GM19193 (cell line): ENCODE data around the gene CBLIF.

Experiments
- POLR2A ChIP-seq: IDR thresholded peaks from 4 replicates; pipeline ENCODE4 v1.6.1; 2011; ENCODE audit not compliant: insufficient read depth, insufficient read length; ENCODE audit errors: extremely low read depth

The CBLIF gene

DNA sequence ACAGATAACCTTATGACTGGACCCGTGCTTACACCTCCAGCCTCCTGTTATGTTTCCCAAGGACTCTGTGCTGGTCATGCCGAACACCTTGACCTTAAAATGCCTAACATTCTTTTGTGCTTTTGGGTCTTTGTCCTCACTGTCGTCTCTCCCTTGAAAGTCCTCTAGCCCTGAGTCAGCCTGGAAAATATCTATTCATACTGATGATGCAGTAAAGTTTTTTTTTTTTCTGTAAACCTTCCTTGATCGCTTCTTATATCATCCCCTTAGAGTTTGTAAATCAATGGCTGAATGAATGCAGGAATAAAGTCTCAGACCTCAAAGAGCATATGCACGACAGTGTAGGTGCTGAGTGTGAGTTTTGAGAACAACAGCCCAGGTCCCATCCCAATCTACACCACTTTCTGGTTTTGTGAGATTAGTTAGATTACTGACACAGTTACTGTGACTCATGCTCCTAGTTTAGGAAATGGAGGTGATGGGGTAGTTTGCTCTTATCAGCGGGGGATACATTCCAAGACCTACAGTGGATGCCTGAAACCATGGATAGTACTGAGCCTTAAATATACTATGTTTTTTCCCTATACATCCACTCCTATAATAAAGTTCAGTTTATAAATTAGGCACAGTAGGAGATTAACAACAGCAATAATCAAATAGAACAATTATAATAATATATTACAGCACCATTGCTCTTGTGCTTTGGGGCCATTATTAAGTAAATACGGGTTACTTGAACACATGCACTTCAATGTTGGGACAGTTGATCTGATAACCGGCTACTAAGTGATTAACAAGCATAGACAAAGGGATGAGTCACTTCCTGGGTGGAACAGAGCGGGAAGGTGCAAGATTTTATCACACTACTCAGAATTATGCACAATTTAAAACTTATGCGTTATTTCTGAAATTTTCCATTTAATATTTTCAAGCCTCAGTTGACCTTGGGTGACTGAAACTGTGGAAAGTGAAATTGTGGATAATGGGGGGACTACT is 12.4 kb upstream of the CBLIF start:
- no peak for TF ChIP-seq POLR2A

- TF ChIP-seq POLR2A: no peak
Observed at GRCh38 chr11:59854871-59855270, 9.6 kb upstream of the CBLIF start.

DNA sequence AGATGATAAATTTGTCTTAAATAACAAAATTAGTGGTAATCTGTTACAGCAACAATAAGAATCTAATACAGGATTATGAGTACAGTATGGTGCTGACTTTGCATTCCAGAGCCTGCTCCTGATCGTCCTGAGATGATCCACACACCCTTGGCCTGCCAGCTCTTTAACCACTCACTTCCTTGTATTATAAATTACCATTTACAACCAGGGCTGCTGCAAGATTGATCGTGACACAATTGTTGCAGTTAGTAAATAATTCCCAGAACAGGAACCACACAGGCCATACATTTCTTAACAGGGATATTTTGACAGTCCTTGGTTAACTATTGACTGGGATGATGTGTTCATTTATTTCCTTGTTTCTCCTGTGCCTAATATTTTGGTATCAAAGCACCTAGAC is 3.8 kb upstream of the CBLIF start:
- no peak for TF ChIP-seq POLR2A

DNA sequence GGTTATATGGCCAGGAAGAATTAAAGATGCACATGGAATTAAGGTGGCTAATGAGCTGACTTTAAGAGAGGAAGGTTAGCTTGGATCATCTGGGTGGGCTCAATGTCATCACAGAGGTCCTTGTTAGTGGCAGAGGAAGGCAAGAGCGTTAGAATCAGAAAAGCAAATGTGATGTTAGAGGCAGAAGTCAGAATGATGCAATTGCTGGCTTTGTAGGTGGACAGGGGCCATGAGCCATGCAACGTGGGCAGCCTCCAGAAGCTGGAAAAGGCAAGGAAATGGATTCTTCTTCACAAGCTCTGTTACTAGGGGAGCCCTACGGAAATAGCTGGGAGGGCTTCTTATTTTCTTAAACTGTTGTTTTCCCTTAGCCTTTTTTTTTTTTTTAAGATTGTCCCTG is 2.3 kb upstream of the CBLIF start:
- no peak for TF ChIP-seq POLR2A

DNA sequence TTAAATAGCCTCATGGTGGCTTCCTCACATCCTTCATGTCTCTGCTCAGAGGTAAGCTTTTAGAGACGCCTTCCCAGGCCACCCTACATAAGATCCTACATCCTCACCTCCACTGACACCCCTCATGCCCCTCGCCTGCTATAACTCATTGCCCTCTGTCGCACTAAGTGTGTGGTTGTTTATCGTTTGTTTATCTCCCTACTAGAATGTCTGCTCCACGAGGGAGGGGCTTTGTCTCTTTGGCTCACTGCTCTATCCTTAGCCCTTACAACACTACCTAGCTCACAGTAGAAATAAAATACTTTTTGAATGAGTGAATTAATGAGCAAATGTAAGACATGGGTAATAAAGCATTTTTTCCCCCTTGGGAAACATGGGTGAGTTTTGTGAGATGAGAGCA is 1.3 kb upstream of the CBLIF start:
- TF ChIP-seq POLR2A: no peak

- no peak for TF ChIP-seq POLR2A
Observed at GRCh38 chr11:59842316-59842715, 3.0 kb downstream of the CBLIF start.

GRCh38 chr11:59841514-59841913 is 3.8 kb downstream of the CBLIF start:
- no peak for TF ChIP-seq POLR2A

GRCh38 chr11:59839615-59840014 is 5.7 kb downstream of the CBLIF start:
- no peak for TF ChIP-seq POLR2A

GRCh38 chr11:59833602-59834001 is 11.7 kb downstream of the CBLIF start:
- no peak for TF ChIP-seq POLR2A

GRCh38 chr11:59829358-59829757 is 15.9 kb downstream of the CBLIF start:
- TF ChIP-seq POLR2A: no peak

GRCh38 chr11:59822989-59823566 is 22.2 kb downstream of the CBLIF start:
- no peak for TF ChIP-seq POLR2A

GRCh38 chr11:59818572-59818971 is 26.7 kb downstream of the CBLIF start:
- TF ChIP-seq POLR2A: no peak

GRCh38 chr11:59815754-59816153 is 29.5 kb downstream of the CBLIF start:
- no peak for TF ChIP-seq POLR2A

GRCh38 chr11:59814021-59814420 is 31.3 kb downstream of the CBLIF start:
- no peak for TF ChIP-seq POLR2A

GRCh38 chr11:59813364-59813763 is 31.9 kb downstream of the CBLIF start:
- no peak for TF ChIP-seq POLR2A

- TF ChIP-seq POLR2A: no peak
Observed at GRCh38 chr11:59812220-59812619, 33.1 kb downstream of the CBLIF start.
